Suprapubic skin (tissue), 4 donors: ENCODE measurements around the gene MAP4. TPM values are rescaled to one million over a fixed set of nuclear protein-coding genes. Genes with fewer than 3 reads are reported as not detected.
A peak's percentile ranks its signal among the peaks of the same experiment; 100 is the strongest.
"Not testable (repeated sequence)": the region's sequence is repeated elsewhere in the genome, so short reads cannot be mapped to it uniquely, and the experiment has no call there.

Source experiments
- DNase-seq, 2 donors: peaks; one replicate each; pipeline ENCODE4 v3.0.0-alpha.2; 2019; ENCODE audit warnings: low spot score in 2 of 2
- H3K27ac ChIP-seq: fragments of 200-600 bp; sonication (generic); one replicate; pipeline ENCODE4 v1.5.1; 2019
- H3K27me3 ChIP-seq: fragments of 200-600 bp; sonication (generic); one replicate; pipeline ENCODE4 v1.5.1; 2019
- H3K36me3 ChIP-seq: fragments of 200-600 bp; sonication (generic); one replicate; pipeline ENCODE4 v1.5.1; 2019
- H3K4me1 ChIP-seq: fragments of 200-600 bp; sonication (generic); one replicate; pipeline ENCODE4 v1.5.1; 2019
- H3K4me3 ChIP-seq: fragments of 200-600 bp; sonication (generic); one replicate; pipeline ENCODE4 v1.5.1; 2019; ENCODE audit warnings: mild to moderate bottlenecking
- H3K9me3 ChIP-seq: fragments of 200-600 bp; sonication (generic); one replicate; pipeline ENCODE4 v1.5.1; 2019
- EP300 ChIP-seq: sonication (generic); formaldehyde crosslinking; IDR thresholded peaks from one replicate; pipeline ENCODE4 v1.6.1; 2017; ENCODE audit warnings: antibody characterized with exemption
- POLR2A ChIP-seq, 2 donors: fragments of 450-650 bp; IDR thresholded peaks; one replicate each; pipeline ENCODE4 v1.6.1; 2017; ENCODE audit warnings: antibody characterized with exemption in 2 of 2, mild to moderate bottlenecking in 2 of 2, moderate library complexity in 2 of 2
- POLR2AphosphoS5 ChIP-seq, 3 donors: sonication (generic); formaldehyde crosslinking; IDR thresholded peaks; one replicate each; pipeline ENCODE4 v1.6.1; 2017; ENCODE audit warnings: antibody characterized with exemption in 3 of 3
- WGBS: methylation state at CpG from one replicate; pipeline ENCODE4 v1.1.5; 2018; 5-methylcytosine and 5-hydroxymethylcytosine counted together
- total RNA-seq, 4 donors: library from RNA; depleted of rRNA; stranded (reverse); fragments of >200 nt; gene quantifications; one replicate each; pipeline ENCODE4 v1.1.0, GENCODE V29; 2016
- TF ChIP-seq, protein P1 (sequence below), 2 donors: fragments of 200-600 bp in 1 of 2; fragments of 450-650 bp in 1 of 2; sonication (generic) in 1 of 2; IDR thresholded peaks; one replicate each; pipeline ENCODE4 v1.5.1; 2016 to 2019; ENCODE audit warnings: antibody characterized with exemption in 2 of 2, mild to moderate bottlenecking in 1 of 2, moderate library complexity in 1 of 2

The MAP4 gene
- total RNA-seq, 4 donors from 2014 or later: 132 to 162 (median 144) TPM

DNA sequence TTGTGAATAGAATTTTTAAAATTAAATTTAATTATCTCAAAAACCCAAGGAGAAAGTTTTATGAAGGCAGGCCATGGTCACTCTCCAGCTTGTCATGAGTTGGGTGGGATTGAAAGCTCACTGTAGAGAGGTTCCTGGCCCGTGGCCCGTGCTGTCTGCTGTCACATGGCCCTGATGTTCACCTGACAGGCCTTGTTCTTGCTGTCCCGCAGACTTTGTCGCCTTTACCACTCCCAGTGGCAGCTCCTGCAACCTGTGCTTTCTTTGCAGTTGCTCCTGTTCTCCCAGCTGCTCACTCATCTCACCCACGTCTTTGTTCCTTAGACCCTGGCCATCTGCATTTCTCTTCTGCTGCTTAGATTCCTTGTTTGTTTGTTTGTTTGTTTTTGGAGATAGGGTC lies 177.7 kb downstream of the MAP4 start:
- H3K4me1 ChIP-seq: no peaks in the 10 kb centered on the region
- no peaks in the 10 kb centered on the region for H3K27me3 ChIP-seq
- 96% methylated on average over 5 of the region's 5 CpGs for WGBS
- DNase-seq: no peak
- H3K36me3 ChIP-seq: peaks cover 96% of the 10 kb centered on the region
- no peak overlapping the region for H3K27ac ChIP-seq
- TF ChIP-seq, protein P1, sequence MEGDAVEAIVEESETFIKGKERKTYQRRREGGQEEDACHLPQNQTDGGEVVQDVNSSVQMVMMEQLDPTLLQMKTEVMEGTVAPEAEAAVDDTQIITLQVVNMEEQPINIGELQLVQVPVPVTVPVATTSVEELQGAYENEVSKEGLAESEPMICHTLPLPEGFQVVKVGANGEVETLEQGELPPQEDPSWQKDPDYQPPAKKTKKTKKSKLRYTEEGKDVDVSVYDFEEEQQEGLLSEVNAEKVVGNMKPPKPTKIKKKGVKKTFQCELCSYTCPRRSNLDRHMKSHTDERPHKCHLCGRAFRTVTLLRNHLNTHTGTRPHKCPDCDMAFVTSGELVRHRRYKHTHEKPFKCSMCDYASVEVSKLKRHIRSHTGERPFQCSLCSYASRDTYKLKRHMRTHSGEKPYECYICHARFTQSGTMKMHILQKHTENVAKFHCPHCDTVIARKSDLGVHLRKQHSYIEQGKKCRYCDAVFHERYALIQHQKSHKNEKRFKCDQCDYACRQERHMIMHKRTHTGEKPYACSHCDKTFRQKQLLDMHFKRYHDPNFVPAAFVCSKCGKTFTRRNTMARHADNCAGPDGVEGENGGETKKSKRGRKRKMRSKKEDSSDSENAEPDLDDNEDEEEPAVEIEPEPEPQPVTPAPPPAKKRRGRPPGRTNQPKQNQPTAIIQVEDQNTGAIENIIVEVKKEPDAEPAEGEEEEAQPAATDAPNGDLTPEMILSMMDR (IDR thresholded peaks at IDR 0.05): no peak
- TF ChIP-seq EP300 (no peak), POLR2A (IDR thresholded peaks at IDR 0.05) (no peak), POLR2AphosphoS5 (IDR thresholded peaks at IDR 0.05) (no peak)
- H3K9me3 ChIP-seq: no peaks in the 10 kb centered on the region
- no peak overlapping the region for H3K4me3 ChIP-seq

DNA sequence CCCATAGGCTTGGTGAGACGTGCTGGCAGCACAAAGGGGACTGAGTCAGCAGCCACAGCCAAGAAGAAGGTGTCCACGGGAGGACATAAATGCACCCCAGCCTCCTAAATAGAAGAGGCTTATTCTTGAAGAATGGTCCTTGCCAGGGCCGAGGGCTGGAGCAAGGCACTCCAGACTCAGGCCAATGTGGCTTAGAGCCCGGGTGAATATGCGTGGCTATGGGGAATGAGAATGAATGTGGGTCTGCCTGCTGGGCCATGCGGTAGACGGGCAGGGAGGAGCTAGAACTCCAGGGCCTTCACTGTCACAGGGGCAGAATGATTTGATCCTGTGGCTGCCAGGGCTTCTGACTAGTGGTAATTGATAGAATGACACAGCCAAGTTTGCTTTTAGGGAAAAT lies 179.2 kb downstream of the MAP4 start:
- 85% methylated on average over 7 of the region's 7 CpGs for WGBS
- H3K4me1 ChIP-seq: no peaks in the 10 kb centered on the region
- peaks cover 96% of the 10 kb centered on the region for H3K36me3 ChIP-seq
- H3K9me3 ChIP-seq: no peaks in the 10 kb centered on the region
- TF ChIP-seq EP300 (no peak), POLR2A (IDR thresholded peaks at IDR 0.05) (no peak), POLR2AphosphoS5 (IDR thresholded peaks at IDR 0.05) (no peak)
- TF ChIP-seq, protein P1 (IDR thresholded peaks at IDR 0.05): no peak
- H3K27ac ChIP-seq: no peak overlapping the region
- no peak for DNase-seq
- no peak overlapping the region for H3K4me3 ChIP-seq
- H3K27me3 ChIP-seq: no peaks in the 10 kb centered on the region

DNA sequence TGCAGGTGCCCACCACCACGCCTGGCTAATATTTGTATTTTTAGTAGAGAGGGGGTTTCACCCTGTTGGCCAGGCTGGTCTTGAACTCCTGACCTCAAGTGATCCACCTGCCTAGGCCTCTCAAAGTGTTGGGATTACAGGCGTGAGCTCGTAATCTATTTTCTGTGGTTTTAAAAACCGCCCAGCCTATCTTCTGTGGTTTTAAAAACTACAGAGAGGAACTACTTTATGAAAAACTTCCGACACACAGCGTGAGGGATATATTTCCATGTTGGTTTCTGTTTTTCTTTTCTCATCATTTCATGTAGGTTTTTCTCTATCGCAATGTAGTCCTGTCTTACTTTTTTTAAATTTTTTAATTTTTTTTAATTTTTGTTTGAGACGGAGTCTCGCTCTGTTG lies 186.7 kb downstream of the MAP4 start:
- peaks cover 23% of the 10 kb centered on the region for H3K4me1 ChIP-seq
- not testable (repeated sequence) for DNase-seq, H3K9me3 ChIP-seq, H3K27me3 ChIP-seq, H3K27ac ChIP-seq, H3K4me3 ChIP-seq
- WGBS: 94% methylated on average over 9 of the region's 9 CpGs
- H3K36me3 ChIP-seq: peaks cover 62% of the 10 kb centered on the region

DNA sequence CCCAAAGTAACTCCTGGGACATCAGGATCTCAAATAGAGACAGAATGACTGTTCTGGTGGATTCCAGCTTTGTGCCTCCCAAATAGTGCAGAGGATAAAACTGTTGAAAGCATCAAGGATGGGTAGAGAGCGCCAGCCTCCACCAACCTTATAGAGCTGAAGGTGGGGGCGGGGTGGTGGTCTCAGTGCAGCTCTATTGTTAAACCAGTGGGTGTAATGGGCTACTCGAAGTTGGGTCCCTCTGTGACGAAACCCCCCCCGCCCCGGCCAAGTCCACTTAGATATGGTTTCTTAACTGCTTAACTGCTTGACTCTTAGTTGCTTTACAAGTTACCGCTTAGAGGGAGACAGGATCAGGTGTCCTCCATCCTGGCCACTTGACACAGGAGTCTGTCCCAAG lies 190.6 kb downstream of the MAP4 start:
- WGBS: 19% methylated on average over 7 of the region's 7 CpGs
- peaks cover 29% of the 10 kb centered on the region for H3K36me3 ChIP-seq
- peaks cover 27% of the 10 kb centered on the region for H3K4me1 ChIP-seq
- H3K4me3 ChIP-seq: peak overlapping the region; percentile 97
- DNase-seq: no peak
- peak overlapping the region; percentile 91 for H3K27ac ChIP-seq
- H3K9me3 ChIP-seq: no peaks in the 10 kb centered on the region
- no peak for TF ChIP-seq POLR2AphosphoS5 (IDR thresholded peaks at IDR 0.05)
- TF ChIP-seq, protein P1 (IDR thresholded peaks at IDR 0.05): no peak
- TF ChIP-seq POLR2A (IDR thresholded peaks at IDR 0.05): no peak
- TF ChIP-seq EP300: no peak
- no peaks in the 10 kb centered on the region for H3K27me3 ChIP-seq

DNA sequence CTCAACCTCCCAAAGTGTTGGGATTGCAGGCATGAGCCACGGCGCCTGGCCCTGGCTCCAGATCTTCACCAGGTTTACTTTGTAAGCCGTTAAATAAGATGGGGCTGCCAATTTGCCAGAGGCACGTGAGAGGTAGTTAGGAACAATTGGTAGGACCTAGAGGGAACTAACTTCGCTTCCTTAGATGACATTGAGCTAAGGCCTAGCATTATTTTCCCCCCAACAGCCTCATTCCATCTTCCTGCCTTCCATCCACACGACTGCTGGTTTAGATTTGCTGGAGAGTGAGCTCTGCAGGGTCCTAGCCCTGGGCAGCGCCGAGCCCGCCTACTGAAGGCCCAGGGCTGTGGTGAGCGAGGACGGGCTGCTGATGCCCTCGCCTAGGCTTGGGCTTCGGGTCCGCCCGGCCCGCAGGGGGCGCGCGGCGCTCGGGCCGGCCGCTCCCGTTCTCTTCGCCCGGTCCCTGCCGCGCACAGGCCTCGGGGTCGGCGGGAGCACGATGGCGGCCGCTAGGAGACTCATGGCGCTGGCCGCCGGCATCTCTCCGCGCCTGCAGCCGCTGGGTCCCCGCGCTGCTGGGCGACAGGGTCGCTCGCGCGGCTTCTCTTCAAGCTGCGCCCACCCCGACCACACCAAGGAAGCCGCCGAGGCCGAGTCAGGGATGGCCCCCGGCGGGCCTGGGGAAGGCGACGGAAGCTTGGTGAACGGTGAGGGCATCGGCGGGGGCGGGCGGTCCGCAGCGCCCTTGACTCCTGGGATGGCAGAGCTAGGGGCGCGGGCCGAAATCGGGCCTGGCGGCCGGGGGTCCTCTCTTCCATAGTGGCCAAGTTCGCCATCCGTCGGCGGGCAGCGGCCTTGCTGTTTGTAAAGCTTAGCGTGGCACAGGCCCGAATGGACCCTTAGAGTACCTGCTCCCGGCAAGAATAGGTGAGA lies 191.4 kb downstream of the MAP4 start:
- 8% methylated on average over 25 of the region's 77 CpGs for WGBS
- H3K27ac ChIP-seq: peak overlapping the region; percentile 91
- peaks cover 29% of the 10 kb centered on the region for H3K36me3 ChIP-seq
- H3K4me1 ChIP-seq: peaks cover 27% of the 10 kb centered on the region
- peak; percentile 73 to 85 for DNase-seq
- H3K27me3 ChIP-seq: no peaks in the 10 kb centered on the region
- TF ChIP-seq, protein P1 (IDR thresholded peaks at IDR 0.05): peak; percentile 73 to 91
- TF ChIP-seq POLR2A (IDR thresholded peaks at IDR 0.05): no peak
- H3K9me3 ChIP-seq: no peaks in the 10 kb centered on the region
- peak overlapping the region; percentile 97 for H3K4me3 ChIP-seq
